ENCODE results near the gene RYK.

DNA sequence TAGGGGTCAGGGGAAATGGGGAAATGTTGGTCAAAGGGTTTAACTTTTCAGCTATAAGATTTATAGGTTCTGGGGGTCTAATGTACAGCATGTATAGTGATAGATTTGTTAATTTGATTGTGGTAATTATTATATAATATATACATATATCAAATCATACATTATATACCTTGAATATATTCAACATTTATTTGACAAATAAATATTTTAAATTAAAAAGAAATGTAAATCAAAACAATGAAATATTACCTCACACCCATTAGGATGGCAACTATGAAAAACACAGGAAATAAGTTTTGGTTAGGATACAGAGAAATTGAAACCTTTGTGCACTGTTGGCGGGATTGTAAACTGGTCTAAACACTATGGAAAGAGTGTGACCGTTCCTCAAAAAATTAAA lies 135.9 kb downstream of the RYK start:
- TF ChIP-seq EZH2 (IDR thresholded peaks at IDR 0.05; ENCODE audit: insufficient read depth, poor library complexity, severe bottlenecking), result no peak
- no peak for TF ChIP-seq EZH2phosphoT487 (IDR thresholded peaks at IDR 0.05; ENCODE audit: insufficient read depth, low read depth)

Measured in GM23248 (cell line).